Hepatocyte (in vitro differentiated cells): ENCODE data around the gene DEGS2.

ENCODE experiments used
- CTCF ChIP-seq: fragments of 200-600 bp; sonication (generic); IDR thresholded peaks from 2 replicates; pipeline ENCODE4 v1.5.1; 2016; ENCODE audit warnings: antibody characterized with exemption, mild to moderate bottlenecking; ENCODE audit not compliant: poor library complexity
- EZH2 ChIP-seq: fragments of 200-600 bp; sonication (generic); IDR thresholded peaks from 2 replicates; pipeline ENCODE4 v1.6.1; 2016; ENCODE audit warnings: antibody characterized with exemption, mild to moderate bottlenecking, borderline replicate concordance

DNA sequence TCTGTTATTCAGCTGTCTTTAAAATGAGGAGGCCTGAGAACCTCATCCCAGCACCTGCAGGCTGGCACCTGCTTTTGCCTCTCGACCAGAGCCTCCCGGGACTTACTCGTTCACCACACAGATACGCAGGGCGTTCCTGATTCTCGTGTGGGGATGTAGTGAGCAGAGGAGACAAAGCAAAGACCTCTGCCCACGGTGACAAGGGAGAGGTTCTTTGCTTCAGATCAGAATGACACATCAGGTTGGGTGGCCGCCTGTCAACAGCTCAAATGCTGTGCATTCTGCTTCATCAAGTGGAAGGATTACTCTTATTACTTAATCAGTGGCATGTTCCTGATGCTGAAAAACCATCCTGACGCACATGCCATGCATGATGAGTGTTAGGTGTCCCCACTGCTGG, 24.4 kb downstream of the DEGS2 start:
- no peak for TF ChIP-seq EZH2
- no peak for TF ChIP-seq CTCF
